ENCODE results near the gene POLA1.

The POLA1 gene

GRCh38 chrX:24969812-24970211 lies 276.1 kb downstream of the POLA1 start:
- DNase-seq (ENCODE audit: low spot score) = no peak

- DNase-seq (ENCODE audit: low spot score) = no peak
Measured at GRCh38 chrX:24979081-24979480, 285.4 kb downstream of the POLA1 start.

DNA sequence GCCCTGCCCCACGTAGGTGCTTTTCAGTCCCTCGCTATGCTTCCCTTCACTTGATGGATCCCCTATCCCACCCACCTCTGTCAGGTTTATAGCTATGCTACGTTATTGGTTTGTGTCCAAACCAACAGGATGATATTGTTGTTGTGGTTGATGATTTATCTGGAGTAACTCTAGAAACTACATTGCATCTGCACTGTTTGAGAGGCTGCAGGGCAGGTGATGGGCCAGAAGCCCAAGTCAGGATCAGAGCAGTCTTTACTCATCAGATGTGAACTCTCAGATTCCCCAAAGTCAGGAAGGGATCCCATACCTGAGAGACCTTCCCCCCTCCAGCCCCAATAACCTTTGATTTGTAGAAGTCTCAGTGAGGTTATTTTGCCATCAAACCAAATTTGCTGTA lies 287.3 kb downstream of the POLA1 start:
- no peak for DNase-seq (ENCODE audit: low spot score)

GRCh38 chrX:24982306-24982965 lies 288.7 kb downstream of the POLA1 start:
- DNase-seq (ENCODE audit: low spot score) = no peak

- DNase-seq (ENCODE audit: low spot score) = no peak
Measured at GRCh38 chrX:24983931-24984330, 290.2 kb downstream of the POLA1 start.

DNA sequence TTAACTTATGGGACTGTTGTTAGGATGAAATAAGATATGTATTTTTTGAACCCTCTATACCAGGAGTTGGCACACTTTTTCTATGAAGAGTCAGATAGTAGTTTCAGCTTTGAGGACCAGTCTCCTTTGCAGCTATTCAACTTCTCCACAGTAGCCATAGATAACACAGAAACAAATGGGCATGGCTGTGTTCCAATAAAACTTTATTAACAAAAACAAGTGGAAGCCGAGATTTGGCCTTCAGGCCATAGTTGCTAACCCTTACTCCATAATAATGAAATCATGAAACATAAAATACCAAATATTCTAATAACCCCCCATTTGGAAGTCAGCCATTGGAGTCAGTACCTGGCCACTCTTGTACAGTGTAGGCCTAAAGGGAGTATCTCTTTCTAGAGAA lies 291.4 kb downstream of the POLA1 start:
- DNase-seq (ENCODE audit: low spot score) = no peak

GRCh38 chrX:24987731-24988130 lies 294.0 kb downstream of the POLA1 start:
- no peak for DNase-seq (ENCODE audit: low spot score)

GRCh38 chrX:24988314-24988713 lies 294.6 kb downstream of the POLA1 start:
- DNase-seq (ENCODE audit: low spot score) = no peak

DNA sequence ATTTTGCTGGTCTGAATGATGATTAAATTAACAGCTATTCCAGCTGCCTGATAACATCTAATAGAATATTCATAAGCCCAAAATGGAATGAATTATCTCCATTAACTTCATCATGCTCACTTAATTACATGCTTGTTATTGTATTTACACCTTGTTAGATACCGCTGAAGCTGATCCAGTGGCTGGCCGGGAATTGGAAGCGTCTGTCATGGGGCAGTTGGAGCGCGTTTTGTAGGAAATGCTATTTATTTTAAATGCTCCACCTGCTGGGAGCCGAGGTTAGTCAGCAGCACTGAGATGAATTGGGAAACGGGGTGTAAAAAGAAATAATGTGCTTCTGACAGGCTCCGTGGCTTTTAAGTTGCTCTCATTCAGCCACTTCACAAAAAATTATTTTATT lies 296.8 kb downstream of the POLA1 start:
- DNase-seq (ENCODE audit: low spot score) = no peak

DNA sequence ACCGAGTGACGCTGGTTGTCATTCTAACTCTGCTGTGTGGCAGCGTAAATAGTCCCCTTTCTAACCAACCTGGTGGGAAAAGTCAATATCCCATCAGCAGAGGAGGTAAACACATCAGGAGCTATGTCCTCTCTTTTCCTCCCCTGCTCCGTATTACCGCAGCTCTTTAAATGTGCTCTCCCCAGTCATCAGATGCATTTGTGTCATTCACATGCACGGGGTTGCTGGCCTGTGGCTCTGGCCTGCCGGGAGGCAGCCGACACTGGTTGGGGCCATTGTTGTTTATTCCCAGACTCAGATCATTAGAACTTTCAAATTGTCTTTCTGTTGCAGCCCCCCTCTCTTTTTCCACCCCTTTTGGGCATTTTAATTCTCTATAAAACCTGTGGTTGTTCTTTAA lies 300.2 kb downstream of the POLA1 start:
- no peak for DNase-seq (ENCODE audit: low spot score)

DNA sequence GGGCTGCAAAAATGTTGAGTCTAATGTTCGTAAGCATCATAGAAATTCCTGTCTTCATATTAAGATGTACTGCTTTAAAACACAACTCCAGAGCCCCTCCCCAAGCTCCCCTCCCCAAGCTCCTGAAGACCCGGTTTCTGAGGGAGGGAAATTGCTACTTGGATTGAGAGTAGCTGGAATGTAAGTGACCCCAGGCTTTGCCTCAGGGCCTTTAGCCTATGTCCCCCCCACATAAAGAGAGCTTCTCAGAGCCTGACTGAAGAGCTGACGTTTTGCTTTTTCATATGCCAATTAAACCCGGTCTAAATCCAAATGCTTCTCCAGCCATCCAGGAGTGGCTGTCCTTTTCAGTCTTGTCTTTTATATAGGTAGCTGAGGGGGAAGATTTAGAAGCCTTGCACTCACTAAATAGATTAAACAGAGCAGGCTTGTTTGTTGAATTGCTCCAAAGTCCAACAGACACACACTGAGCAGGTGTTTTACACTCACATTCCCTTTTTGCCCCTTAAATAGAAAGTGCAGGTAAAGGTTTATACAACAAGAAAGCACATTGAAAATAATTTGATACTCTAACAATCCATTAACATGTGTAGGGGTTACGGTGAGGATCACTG lies 302.5 kb downstream of the POLA1 start:
- DNase-seq (ENCODE audit: low spot score) = no peak

DNA sequence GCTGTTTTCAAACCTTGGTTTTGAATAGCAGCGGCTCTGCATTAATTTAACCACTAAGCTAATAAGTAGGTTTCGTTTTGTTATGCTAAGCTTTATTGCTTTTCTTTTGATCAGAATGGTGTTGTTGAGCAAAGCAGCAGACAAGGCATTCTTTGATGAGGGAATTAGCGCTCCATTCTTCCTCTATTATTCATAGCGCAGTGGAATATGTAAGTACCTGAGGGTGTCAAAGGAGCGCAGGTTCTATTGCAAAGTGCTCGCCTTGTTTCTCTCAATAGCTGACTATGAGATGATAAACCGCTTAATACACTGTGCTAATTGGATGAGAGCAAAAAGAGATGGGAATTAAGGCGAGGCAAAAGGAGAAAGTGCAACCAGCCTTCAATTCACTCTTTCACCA lies 305.8 kb downstream of the POLA1 start:
- no peak for DNase-seq (ENCODE audit: low spot score)

DNA sequence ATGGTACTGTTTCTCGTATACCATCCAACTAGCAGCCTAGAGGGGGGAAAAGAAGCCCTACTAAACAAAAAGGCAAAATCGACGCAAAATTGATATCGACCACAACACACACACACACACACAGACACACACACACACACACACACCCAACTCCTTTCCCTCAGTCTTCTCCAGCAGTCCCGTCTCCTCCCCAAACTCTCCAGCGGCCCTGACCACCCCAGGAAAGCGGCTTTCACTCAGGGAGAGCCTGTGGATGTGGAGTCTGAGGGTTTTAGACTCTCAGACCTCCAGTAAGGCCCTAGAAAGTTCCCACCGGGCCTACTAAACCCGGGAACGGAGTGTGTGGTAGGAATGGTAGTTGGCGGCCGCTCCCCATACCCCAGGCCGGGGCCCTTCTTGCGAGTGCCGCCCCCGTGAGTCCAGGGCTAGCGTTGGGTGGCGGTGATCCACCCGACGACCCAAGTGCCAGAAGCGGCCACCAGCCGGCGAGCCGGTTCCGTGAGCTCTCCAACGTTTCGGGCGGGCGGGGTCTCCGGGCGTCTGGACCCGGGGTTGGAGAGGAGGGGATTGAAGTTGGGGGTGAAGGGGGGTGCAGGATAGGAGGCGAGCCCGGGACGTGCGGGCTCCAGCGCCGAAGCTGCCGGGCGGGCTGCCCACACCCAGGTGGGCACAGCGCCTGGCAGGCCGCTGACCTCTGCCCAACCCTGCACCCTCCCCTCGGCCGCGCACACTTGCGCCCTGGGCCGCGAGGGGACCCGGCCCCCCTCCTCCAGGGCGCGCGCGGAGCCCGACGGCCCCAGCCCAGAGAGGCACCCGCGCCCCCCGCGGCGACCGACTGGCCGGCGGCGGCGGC lies 308.3 kb downstream of the POLA1 start:
- DNase-seq (ENCODE audit: low spot score) = no peak

- no peak for DNase-seq (ENCODE audit: low spot score)
Measured at GRCh38 chrX:25002661-25003020, 308.9 kb downstream of the POLA1 start.

- DNase-seq (ENCODE audit: low spot score) = no peak
Measured at GRCh38 chrX:25003066-25003849, 309.5 kb downstream of the POLA1 start.

GRCh38 chrX:25004040-25004439 lies 310.3 kb downstream of the POLA1 start:
- no peak for DNase-seq (ENCODE audit: low spot score)

DNA sequence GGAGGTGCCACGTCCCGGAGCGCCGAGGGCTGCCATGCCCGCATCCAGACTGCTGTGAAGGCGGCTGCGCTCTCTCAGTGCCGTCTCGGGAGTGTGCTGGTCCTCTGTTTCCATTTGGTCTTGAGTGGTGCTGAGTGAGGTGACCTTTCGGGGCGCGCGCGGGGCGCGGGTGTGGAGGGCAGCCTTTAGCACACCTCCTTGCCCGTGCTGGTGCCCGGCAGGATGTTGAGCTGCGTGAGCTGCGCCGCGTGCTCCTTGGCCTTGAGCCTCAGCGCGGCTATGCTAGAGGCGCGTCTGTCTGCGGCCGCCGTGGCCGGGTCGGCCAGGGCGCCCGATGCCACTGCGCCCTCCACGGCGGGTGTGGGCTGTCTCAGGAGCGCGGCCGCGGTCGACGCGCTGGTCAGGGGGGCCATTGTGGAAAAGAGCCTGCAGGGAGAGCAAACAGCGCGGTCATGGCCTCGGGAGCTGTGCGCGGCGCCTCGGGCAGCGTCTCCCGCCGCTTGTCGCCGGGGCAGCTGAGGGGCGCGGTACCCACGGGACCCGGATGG lies 310.8 kb downstream of the POLA1 start:
- no peak for DNase-seq (ENCODE audit: low spot score)

DNA sequence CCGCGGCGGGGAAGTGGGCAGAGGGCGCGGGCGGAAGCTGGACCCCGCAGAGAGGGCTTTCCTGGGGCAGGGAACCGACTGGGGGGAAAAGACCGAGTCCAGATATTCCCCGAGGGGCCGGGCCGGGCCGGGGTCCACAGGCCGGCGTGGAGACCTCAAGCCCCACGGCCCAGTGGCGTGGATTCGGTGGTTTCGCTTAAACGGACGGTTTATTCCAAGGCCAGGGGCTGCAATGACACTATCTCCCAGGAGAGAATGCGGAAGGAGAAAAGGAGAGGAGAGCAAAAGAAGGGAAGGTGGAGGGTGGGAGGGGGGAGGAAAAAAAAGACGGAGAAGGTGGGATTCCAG lies 311.3 kb downstream of the POLA1 start:
- no peak for DNase-seq (ENCODE audit: low spot score)

- no peak for DNase-seq (ENCODE audit: low spot score)
Measured at GRCh38 chrX:25005382-25006185, 311.9 kb downstream of the POLA1 start.

GRCh38 chrX:25006586-25007058 lies 312.9 kb downstream of the POLA1 start:
- no peak for DNase-seq (ENCODE audit: low spot score)
